WTC11 (cell line): ENCODE measurements around the gene TMEM11.

Experiments used
- ATF3 ChIP-seq: sonication (generic); formaldehyde crosslinking; conservative IDR thresholded peaks from 2 replicates; pipeline ENCODE4 v1.8.1; 2022; ENCODE audit warnings: mild to moderate bottlenecking, missing genetic modification reagents
- CREB1 ChIP-seq: sonication (generic); formaldehyde crosslinking; IDR thresholded peaks from 2 replicates; pipeline ENCODE4 v1.8.0; 2023; ENCODE audit warnings: mild to moderate bottlenecking, missing genetic modification reagents
- CTCF ChIP-seq: fragments of 200-600 bp; IDR thresholded peaks from 2 replicates; pipeline ENCODE4 v1.8.0; 2022; ENCODE audit warnings: antibody characterized with exemption
- FOXK1 ChIP-seq: sonication (generic); formaldehyde crosslinking; IDR thresholded peaks from 2 replicates; pipeline ENCODE4 v1.8.0; 2022; ENCODE audit warnings: mild to moderate bottlenecking, moderate library complexity, missing genetic modification reagents
- JUN ChIP-seq: sonication (generic); formaldehyde crosslinking; IDR thresholded peaks from 2 replicates; pipeline ENCODE4 v1.8.0; 2023; ENCODE audit warnings: mild to moderate bottlenecking, missing genetic modification reagents
- MAX ChIP-seq: sonication (generic); formaldehyde crosslinking; IDR thresholded peaks from 2 replicates; pipeline ENCODE4 v1.8.0; 2022; ENCODE audit warnings: mild to moderate bottlenecking, missing genetic modification reagents
- NFATC4 ChIP-seq: fragments of 250-450 bp; sonication (Bioruptor Pico); IDR thresholded peaks from 2 replicates; pipeline ENCODE4 v1.9.0; 2021; ENCODE audit warnings: mild to moderate bottlenecking
- NR1H2 ChIP-seq: sonication (generic); formaldehyde crosslinking; IDR thresholded peaks from 2 replicates; pipeline ENCODE4 v1.9.0; 2021; ENCODE audit warnings: mild to moderate bottlenecking, moderate library complexity, missing genetic modification reagents
- NR2C2 ChIP-seq: sonication (generic); formaldehyde crosslinking; IDR thresholded peaks from 2 replicates; pipeline ENCODE4 v1.8.0; 2022; ENCODE audit warnings: mild to moderate bottlenecking, missing genetic modification reagents
- NR3C1 ChIP-seq: sonication (generic); formaldehyde crosslinking; conservative IDR thresholded peaks from 2 replicates; pipeline ENCODE4 v1.8.1; 2023; ENCODE audit warnings: low read depth, mild to moderate bottlenecking, missing genetic modification reagents
- RORB ChIP-seq: fragments of 250-450 bp; sonication (Bioruptor Pico); IDR thresholded peaks from 2 replicates; pipeline ENCODE4 v1.9.0; 2021; ENCODE audit warnings: mild to moderate bottlenecking
- USF1 ChIP-seq: sonication (generic); formaldehyde crosslinking; IDR thresholded peaks from 2 replicates; pipeline ENCODE4 v1.8.0; 2022; ENCODE audit warnings: mild to moderate bottlenecking, missing genetic modification reagents
- ZNF416 ChIP-seq: fragments of 250-450 bp; sonication (Bioruptor Pico); IDR thresholded peaks from 2 replicates; pipeline ENCODE4 v1.9.0; 2021; ENCODE audit warnings: mild to moderate bottlenecking, inconsistent platforms

GRCh38 chr17:21167303-21167702, 46.7 kb downstream of the TMEM11 start:
- TF ChIP-seq CREB1 (CRISPR knock-in tag) (no peak), CTCF (no peak), MAX (CRISPR knock-in tag) (no peak), NR1H2 (CRISPR knock-in tag) (no peak), USF1 (no peak), NFATC4 (CRISPR knock-in tag) (no peak), NR3C1 (CRISPR knock-in tag) (no peak), ATF3 (CRISPR knock-in tag) (no peak), NR2C2 (CRISPR knock-in tag) (no peak), FOXK1 (CRISPR knock-in tag) (no peak), RORB (no peak), ZNF416 (CRISPR knock-in tag) (no peak), JUN (CRISPR knock-in tag) (no peak)
